GM13977 (cell line): ENCODE data around the gene LCP1.

Experiments used
- DNase-seq: peaks from one replicate; pipeline ENCODE4 v3.0.0; 2012; ENCODE audit warnings: low spot score
- in situ Hi-C: fragments of 300-500 bp; cut with MboI; formaldehyde crosslinking; loops from one replicate; pipeline ENCODE4 v1.12.0; 2022; ENCODE audit warnings: low sequenced_read_pairs, low pct_unique_long_range_greater_than_20kb, mixed read lengths, inconsistent platforms; ENCODE audit not compliant: unreplicated experiment
- TF ChIP-seq, protein P1 (sequence below): IDR thresholded peaks from 2 replicates; pipeline ENCODE4 v1.5.1; 2012; ENCODE audit warnings: mild to moderate bottlenecking, control low read depth; ENCODE audit not compliant: insufficient read depth; ENCODE audit errors: extremely low read depth, missing control alignments

The LCP1 gene

DNA sequence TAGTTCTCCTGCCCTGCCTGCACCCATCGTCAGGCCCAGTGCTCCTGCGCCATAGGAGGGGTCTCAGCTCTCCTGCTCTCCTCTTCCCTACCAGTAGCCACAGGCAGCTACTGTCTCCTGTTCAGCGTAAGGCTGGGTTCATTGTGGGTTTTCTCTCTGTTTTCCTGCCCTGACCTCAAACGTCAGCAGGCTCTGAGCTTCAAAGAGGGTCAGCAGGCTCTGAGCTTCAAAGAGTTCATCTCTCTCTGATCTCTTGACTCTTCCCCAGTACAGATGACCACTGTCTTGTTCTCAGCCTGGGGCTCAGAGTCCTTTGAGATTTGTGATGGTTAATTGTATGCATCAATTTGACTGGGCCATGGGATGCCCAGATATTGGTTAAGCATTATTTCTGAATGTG lies 72.5 kb downstream of the LCP1 start:
- no peak for DNase-seq
- TF ChIP-seq, protein P1, sequence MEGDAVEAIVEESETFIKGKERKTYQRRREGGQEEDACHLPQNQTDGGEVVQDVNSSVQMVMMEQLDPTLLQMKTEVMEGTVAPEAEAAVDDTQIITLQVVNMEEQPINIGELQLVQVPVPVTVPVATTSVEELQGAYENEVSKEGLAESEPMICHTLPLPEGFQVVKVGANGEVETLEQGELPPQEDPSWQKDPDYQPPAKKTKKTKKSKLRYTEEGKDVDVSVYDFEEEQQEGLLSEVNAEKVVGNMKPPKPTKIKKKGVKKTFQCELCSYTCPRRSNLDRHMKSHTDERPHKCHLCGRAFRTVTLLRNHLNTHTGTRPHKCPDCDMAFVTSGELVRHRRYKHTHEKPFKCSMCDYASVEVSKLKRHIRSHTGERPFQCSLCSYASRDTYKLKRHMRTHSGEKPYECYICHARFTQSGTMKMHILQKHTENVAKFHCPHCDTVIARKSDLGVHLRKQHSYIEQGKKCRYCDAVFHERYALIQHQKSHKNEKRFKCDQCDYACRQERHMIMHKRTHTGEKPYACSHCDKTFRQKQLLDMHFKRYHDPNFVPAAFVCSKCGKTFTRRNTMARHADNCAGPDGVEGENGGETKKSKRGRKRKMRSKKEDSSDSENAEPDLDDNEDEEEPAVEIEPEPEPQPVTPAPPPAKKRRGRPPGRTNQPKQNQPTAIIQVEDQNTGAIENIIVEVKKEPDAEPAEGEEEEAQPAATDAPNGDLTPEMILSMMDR = no peak
- in situ Hi-C loops = no loop called here

DNA sequence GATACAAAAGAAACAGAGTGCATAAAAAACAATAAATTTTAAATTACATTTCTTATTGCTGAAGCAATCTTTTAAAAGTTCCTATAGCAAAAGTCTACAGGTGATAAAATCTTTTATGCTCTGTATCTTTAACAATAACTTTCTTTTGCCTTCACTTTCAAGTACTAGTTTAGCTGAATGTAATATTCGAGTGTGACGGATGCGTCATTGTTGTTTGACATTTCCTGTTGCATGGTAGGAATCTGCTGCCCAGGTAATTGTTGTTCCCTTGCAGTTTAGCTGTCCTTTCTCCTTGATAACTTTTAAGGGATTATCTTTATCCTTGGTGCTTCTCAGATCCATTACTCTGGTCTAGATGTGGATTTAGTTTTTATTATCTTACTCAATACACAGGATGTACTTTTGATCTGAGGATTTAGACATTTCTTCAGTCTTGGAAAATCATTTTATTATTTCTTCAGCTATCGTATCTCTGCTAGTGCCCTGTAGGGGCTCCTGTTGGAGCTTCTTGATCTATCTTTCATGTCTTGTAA lies 75.1 kb downstream of the LCP1 start:
- in situ Hi-C loops = no loop called here
- TF ChIP-seq, protein P1 = no peak
- DNase-seq = no peak

DNA sequence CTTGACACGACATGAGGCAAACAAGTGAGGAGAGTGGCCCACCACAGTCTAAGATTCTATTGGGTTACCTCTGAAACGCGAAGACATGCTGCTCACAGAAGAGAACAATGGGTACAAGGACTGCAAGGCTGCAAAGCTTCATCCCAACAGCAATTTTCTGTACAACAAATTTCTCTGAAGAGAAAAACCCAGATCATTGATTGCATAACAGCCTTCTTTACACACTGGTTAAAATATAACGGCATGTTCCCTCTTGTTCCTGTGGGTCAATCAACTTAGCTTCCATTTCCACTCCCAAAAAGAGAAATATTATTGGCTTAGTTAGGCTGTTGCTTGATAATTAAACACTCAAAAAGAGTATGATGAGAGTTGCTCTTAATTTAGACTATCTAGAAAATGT lies 77.1 kb downstream of the LCP1 start, which contains the start of gene CPB2:
CPB2 (minus strand) TSS at position 166 of the 400 bp plus-strand sequence; CDS start at position 142, 24 bp downstream.
- TF ChIP-seq, protein P1 = no peak
- in situ Hi-C loops = no loop called here
- DNase-seq = no peak

DNA sequence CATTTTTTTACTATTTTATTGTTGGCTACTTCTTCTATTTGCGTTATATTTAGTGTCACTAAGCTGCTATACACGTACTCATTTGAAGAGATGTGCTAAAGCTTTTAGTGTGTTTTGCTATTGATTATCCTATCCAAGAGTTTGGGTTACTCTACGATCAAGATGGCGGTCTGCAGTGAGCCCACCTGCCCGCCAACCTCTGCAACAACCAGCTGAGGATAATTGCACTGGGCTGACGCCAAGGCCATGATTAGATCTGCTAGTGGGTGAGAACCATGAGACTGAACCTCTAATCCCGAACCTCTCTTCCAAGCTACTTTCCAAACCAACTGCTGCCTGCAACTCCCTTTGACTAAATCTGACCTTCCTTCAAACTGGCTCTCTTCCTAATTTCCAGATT lies 78.9 kb downstream of the LCP1 start:
- no peak for DNase-seq
- TF ChIP-seq, protein P1 = no peak
- in situ Hi-C loops = no loop called here

DNA sequence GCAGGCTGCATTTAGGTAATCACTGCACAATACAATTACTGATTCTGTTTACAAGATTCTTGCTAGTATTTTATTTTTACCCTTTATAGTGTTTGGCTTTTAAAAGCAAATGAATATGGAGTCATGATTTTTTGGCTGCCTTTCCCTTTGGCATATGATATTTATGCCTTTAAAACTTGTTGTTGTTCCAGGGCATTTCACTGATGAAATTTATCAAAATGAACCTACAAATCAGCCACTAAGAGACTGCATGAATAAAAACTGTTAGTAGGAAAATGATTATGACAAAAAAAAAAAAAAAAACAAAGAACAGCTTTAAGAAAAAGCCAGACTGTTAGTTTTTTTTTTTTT lies 79.7 kb downstream of the LCP1 start:
- no peak for DNase-seq
- in situ Hi-C loops = no loop called here
- TF ChIP-seq, protein P1 = no peak

DNA sequence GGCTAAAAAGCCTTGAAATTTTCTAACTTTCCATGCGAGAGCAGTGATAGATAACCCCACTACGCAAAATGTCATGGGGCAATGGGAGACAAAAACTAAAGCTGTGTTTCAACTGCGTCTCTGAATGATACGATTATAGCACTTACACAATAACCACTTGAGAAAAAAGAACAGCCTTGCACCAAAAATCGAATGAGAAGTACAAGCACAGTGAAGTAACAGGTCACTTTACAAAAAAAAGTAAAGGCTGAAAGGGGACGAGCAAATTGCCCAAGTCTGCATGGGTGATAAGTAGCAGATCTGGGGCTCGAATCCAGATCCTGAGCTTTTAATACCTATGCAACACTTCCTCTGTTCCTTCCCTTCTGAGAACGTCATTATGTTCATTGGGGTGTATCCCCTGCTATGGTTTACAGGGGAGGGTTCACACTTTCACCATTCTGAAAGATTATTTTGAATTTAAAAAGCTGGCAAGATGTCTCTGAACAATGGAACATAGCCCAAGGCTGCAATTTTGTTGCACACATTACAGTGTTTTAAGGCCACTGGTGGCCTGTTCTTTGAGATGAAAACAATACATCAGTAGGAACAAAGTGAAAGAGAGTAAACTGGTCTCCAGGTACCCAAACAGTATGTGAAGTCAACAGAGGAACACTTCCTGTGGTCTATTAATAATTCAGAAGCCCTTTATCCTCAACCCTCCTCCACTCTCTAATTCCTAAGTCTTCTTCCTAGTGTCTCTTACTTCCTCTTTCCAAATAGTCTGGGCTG lies 80.3 kb downstream of the LCP1 start:
- in situ Hi-C loops = no loop called here
- DNase-seq = no peak
- TF ChIP-seq, protein P1 = no peak
